Stomach (tissue), 4 donors: ENCODE results near the gene PRKN.

Source experiments
- EP300 ChIP-seq: sonication (generic); formaldehyde crosslinking; IDR thresholded peaks from one replicate; pipeline ENCODE4 v1.6.1; 2017; ENCODE audit warnings: antibody characterized with exemption
- POLR2A ChIP-seq, 4 donors: fragments of 450-650 bp; IDR thresholded peaks; one replicate each; pipeline ENCODE4 v1.6.1; 2016; ENCODE audit warnings: antibody characterized with exemption in 4 of 4, control low read depth in 2 of 4, mild to moderate bottlenecking in 1 of 4, moderate library complexity in 1 of 4
- TF ChIP-seq, protein P1 (sequence below), 7 experiments: fragments of 450-650 bp in 4 of 7; fragments of 200-600 bp in 3 of 7; sonication (generic) in 3 of 7; IDR thresholded peaks; one replicate each; pipeline ENCODE4 v1.5.1; 2016 to 2019; ENCODE audit warnings: antibody characterized with exemption in 7 of 7, control low read depth in 2 of 7, mild to moderate bottlenecking in 1 of 7

DNA sequence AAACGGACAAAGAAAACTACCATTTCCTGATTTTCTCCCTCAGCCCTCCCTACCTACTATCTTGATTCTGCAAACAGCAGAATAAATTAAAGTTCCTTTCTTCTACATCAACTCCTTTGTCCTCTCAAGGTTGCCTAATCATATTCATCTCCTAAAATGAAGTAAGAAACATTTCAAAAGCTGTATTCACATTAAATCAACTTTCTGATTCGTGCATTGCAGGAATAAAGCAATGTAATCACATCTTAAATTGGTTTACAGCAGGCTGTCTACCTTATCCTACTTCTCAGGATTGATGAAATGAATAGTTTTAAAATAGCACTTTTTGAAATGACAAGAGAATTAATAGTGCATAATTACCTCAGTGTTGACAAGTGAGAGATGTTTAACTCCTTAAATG is 25.1 kb downstream of the PRKN start:
- TF ChIP-seq POLR2A (IDR thresholded peaks at IDR 0.05) (no peak), EP300 (no peak)
- TF ChIP-seq, protein P1, sequence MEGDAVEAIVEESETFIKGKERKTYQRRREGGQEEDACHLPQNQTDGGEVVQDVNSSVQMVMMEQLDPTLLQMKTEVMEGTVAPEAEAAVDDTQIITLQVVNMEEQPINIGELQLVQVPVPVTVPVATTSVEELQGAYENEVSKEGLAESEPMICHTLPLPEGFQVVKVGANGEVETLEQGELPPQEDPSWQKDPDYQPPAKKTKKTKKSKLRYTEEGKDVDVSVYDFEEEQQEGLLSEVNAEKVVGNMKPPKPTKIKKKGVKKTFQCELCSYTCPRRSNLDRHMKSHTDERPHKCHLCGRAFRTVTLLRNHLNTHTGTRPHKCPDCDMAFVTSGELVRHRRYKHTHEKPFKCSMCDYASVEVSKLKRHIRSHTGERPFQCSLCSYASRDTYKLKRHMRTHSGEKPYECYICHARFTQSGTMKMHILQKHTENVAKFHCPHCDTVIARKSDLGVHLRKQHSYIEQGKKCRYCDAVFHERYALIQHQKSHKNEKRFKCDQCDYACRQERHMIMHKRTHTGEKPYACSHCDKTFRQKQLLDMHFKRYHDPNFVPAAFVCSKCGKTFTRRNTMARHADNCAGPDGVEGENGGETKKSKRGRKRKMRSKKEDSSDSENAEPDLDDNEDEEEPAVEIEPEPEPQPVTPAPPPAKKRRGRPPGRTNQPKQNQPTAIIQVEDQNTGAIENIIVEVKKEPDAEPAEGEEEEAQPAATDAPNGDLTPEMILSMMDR (IDR thresholded peaks at IDR 0.05), result no peak
